Omental fat pad (tissue), 4 donors: Measurements from ENCODE around the gene SORCS2. TPM values are rescaled to one million over a fixed set of nuclear protein-coding genes. Genes with fewer than 3 reads are reported as not detected.

ENCODE experiments used
- ATAC-seq: fragments of 150-250 bp; one replicate; pipeline ENCODE4 v1.9.1; 2016; ENCODE audit warnings: mild to moderate bottlenecking, moderate library complexity; ENCODE audit not compliant: low FRiP score
- DNase-seq: peaks from one replicate; pipeline ENCODE4 v3.0.0-alpha.2; 2019; ENCODE audit warnings: low spot score
- total RNA-seq, 4 donors: library from RNA; depleted of rRNA; stranded (reverse); fragments of >200 nt; gene quantifications; one replicate each; pipeline ENCODE4 v1.1.0, GENCODE V29; 2016
- TF ChIP-seq, protein P1 (sequence below), 3 donors: fragments of 450-650 bp; IDR thresholded peaks; one replicate each; pipeline ENCODE4 v1.5.1; 2016 to 2017; ENCODE audit warnings: antibody characterized with exemption in 3 of 3, mild to moderate bottlenecking in 3 of 3, moderate library complexity in 2 of 3

SORCS2 gene
- total RNA-seq, 4 donors from 2014 or later: 0.63 to 4.6 (median 1.2) TPM

DNA sequence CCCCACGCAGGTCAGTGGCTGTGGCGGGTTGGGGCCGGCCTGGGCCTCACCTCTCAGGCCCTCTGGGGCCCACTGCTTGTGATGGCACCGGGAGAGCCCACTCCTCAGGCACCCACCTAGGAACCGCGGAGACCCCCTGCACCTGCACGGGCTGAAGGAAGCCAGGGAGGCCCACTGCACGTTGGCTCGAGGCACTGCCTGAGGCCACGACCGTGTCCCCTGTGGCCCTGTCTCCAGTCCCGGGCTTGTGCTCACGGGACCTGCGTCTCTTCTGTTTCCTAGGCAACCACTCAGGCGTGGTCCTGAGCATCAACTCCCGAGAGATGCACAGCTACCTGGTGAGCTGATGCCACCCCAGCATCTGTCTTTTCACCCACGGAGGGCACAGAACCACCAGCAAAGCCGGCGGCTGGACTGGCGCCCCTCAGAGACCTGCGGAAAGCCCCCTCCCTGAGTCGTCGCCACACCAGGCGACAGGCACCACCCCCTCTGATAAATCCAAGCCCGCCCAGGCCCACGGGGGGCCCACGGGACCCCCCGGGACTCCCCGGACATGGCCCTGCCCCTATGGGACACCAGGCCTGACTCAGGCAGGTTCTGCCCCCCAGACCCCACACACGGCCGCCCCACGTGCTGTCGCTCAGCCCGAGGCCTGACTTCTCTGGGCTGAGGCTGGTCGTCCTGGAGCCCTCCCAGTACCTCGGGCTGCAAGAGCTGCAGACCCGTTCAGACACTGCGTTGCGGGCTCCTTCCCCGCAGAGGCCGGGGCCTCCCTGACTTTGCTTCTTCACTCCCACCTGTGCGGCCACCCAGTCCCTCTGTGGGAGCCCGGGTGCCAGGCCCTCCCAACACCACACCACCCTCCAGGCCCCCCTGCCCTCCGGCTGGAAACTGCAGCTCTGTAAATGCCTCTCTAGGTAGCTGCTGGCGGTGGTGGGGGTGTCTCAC is 547.9 kb downstream of the SORCS2 start:
- TF ChIP-seq, protein P1, sequence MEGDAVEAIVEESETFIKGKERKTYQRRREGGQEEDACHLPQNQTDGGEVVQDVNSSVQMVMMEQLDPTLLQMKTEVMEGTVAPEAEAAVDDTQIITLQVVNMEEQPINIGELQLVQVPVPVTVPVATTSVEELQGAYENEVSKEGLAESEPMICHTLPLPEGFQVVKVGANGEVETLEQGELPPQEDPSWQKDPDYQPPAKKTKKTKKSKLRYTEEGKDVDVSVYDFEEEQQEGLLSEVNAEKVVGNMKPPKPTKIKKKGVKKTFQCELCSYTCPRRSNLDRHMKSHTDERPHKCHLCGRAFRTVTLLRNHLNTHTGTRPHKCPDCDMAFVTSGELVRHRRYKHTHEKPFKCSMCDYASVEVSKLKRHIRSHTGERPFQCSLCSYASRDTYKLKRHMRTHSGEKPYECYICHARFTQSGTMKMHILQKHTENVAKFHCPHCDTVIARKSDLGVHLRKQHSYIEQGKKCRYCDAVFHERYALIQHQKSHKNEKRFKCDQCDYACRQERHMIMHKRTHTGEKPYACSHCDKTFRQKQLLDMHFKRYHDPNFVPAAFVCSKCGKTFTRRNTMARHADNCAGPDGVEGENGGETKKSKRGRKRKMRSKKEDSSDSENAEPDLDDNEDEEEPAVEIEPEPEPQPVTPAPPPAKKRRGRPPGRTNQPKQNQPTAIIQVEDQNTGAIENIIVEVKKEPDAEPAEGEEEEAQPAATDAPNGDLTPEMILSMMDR (IDR thresholded peaks at IDR 0.05): no peak
- ATAC-seq (no peak), DNase-seq (no peak)

DNA sequence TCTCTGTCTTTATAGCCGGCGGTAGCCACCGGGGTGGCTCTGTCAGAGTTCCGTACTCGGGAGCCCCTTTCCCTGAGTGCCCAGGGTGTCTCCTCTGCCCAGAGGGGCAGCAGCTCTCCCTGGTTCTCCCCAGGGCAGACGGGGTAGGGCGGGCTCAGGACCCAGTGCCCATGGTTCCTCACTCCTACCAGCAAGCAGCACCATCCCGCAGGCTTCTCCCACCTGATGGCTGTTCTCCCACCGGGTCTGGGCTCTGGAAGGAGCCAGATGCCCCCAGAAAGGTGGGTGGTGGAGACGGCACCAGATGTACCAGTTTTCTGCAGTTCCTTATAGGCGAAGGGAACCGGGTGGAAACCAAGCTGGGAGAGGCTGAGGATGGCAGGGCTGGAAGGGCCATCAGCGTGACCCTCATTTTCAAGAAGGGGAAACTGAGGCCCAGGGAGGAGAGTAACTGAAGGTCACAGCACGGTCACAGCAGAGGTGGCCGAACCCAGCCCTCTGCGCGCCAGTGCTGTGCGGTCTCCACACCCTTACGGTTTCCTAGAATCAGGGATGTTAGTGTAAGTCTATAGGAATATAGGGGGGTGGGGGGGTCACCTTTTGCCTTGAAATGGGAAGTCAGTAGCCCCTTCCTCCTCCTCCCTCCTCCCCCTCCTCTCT is 548.7 kb downstream of the SORCS2 start:
- DNase-seq (no peak), ATAC-seq (no peak)
- TF ChIP-seq, protein P1 (IDR thresholded peaks at IDR 0.05): no peak

DNA sequence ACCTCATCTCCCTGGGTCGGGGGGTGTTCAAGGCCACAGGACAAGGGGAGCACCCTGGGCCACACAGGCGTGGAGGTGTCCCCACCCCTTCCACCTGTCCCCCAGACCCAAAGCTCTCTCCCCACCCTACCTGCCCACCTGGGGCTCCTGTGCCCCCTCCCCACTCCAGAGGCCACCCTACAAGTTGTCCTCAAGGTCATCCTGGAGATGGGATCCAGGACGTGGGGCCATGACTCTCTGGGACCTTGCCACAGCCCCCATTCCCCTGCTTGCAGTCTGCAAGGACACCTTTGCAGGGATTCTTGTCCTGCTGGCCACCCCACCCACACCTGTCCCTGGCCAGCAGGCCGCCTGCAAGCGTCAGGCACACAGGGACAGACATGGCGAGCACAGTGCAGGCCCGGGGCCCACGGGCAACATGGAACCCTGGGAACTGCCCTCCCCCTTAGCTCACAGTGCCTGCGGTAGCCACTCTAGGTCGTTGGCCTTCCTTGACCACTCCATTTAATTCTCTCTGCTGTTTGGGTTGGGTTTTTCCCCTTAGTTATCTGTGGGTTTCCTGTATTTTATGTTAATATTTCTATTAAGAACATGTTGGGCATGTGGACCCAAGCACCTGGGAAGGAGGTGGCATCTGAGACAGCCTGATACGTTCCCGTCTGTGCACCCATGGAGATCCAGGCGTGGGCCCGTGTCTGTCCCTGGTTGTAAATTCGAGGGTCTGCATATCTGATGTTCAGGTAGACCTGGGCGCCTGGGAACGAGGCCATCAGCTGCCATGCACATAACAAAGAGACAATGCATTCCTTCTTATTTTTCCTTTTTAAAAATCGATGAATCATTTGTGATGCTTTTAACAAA is 549.8 kb downstream of the SORCS2 start:
- ATAC-seq (no peak), DNase-seq (no peak)
- TF ChIP-seq, protein P1 (IDR thresholded peaks at IDR 0.05): no peak

DNA sequence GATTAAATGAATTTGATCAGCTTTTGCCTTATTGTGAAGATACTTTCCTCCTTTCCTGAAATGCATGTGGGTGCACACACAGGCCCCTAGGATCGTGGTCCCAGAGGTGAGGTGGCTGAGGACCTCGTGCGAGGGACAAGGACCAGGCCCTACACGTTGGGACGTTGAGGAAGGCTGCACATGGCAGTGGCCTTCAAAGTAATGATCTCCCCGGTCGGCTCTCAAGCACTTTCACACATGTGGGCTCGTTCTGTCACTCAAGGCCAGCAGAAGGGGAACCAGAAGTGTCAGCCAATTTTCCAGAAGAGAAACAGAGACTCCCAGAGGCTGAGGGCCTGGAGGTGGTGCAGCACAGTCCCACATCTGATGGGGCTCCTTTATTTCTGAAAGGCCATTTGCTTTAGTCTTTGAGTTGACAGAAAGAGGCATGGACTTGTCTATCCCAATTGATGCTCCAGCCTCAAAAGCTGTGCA is 550.5 kb downstream of the SORCS2 start:
- DNase-seq (no peak), ATAC-seq (no peak)
- TF ChIP-seq, protein P1 (IDR thresholded peaks at IDR 0.05): no peak

DNA sequence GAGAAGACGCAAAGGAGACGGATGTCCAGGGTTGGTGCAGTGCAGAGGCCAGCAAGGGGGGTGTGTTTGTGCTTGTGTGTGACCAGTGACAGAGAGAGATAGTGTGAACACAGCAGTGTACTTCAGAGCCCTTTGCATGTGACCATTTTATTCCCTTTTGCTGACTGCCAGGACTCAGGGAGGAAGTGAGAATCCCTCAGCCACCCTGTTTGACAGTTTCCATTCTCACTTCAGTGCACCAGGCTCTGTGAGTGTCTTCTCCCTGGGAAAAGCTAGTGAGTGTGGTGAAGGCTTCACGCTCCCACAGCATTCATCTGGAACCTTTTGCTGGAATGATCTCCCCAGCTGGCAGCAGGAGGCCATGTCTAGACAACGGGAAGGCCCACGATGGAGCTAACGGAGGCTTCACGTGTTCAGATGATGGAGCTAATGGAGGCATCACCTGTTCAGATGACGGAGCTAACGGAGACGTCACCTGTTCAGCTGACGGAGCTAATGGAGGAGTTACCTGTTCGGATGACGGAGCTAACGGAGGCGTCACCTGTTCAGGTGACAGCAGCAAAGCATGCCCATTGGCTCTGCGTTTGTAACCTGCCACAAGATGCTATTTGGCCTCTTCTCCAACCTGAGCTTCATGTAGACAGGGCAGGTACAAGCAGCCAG is 551.9 kb downstream of the SORCS2 start:
- TF ChIP-seq, protein P1 (IDR thresholded peaks at IDR 0.05): no peak
- DNase-seq: no peak
- no peak for ATAC-seq

DNA sequence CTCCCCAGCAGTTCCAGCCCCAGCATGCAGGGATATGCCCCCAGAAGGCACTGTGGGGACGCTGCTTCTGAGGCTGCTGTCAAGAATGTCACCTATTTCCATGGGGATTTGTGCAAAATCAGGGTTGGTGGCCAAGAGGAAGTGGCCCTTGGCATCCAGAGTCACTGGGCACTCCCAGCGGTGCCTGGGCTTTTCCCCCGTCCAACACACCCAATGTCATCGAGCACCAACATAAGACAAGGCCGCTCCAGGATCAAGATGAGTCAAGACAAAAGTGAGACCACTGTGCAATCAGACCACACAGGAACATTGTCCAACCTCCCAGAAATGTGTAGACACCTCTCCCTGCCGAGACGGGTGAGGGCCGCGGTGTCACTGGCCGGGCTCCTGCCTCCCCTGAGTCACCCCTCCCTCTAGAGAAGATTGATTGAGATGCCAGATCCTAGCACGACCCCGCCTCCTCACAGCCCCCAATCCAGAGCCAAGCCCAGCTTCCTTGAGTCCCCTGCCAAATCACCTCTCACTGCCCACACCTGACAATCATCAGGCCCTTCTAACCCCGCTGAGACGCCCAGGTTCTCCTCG is 553.1 kb downstream of the SORCS2 start:
- TF ChIP-seq, protein P1 (IDR thresholded peaks at IDR 0.05): no peak
- no peak for DNase-seq
- no peak for ATAC-seq
